Measurements from ENCODE around the gene UGT1A8.
"Not testable (repeated sequence)": the region's sequence is repeated elsewhere in the genome, so short reads cannot be mapped to it uniquely, and the experiment has no call there.

The UGT1A8 gene

DNA sequence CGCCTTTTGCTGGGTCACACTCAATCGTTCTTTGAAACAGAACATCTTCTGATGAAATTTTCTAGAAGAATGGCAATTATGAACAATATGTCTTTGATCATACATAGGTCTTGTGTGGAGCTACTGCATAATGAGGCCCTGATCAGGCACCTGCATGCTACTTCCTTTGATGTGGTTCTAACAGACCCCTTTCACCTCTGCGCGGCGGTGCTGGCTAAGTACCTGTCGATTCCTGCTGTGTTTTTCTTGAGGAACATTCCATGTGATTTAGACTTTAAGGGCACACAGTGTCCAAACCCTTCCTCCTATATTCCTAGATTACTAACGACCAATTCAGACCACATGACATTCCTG is 95.8 kb downstream of the UGT1A8 start:
- no peak for DNase-seq (ENCODE audit: low read depth in 3 of 3, low spot score in 1 of 3)

DNA sequence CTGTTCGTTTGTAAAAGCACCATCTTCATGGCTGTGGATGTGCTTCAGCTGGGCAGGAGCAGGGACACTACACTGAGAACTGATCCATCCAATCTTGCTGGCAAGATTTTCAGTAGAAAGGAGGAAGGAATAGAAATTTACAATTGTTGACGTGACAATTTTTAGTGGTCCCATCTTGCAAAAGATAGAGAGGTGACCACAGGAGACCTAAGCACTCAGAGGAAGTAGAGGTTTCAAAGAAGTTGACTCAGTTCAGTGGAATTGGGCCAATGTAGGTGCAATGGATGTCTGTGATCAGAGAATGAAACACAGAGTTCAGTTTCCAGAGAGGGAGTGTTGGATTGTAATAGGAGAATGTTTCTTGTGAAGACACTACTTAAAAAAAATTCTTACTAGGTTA is 96.7 kb downstream of the UGT1A8 start:
- no peak for DNase-seq (ENCODE audit: low read depth in 3 of 3, low spot score in 1 of 3)

DNA sequence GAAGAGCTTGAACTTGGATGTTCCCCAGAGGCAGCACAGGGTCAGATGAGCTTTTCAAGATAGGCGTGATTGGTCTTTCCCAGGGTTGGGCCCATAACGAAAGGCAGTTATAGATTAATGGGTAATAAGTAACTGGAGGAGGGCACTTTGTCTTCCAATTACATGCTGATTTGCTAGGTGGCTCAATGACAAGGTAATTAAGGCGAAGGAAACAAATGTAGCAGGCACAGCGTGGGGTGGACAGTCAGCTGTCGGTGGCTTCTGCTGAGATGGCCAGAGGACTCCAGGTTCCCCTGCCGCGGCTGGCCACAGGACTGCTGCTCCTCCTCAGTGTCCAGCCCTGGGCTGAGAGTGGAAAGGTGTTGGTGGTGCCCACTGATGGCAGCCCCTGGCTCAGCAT is 101.1 kb downstream of the UGT1A8 start, which contains the start of gene UGT1A4:
Gene UGT1A4, plus strand, starts transcription at position 185 of the 400 bp plus-strand sequence. Its CDS starts 85 bp downstream, at position 270.
- no peak for DNase-seq (ENCODE audit: low read depth in 3 of 3, low spot score in 1 of 3)

GRCh38 chr2:233728723-233729301 is 111.4 kb downstream of the UGT1A8 start, which contains the start of gene UGT1A3:
UGT1A3 (plus strand) TSS chr2:233729042; CDS start chr2:233729127, 85 bp downstream.
- no peak for DNase-seq (ENCODE audit: low read depth in 3 of 3, low spot score in 1 of 3)

- DNase-seq (ENCODE audit: low read depth in 3 of 3, low spot score in 1 of 3), result not testable (repeated sequence)
Measured at GRCh38 chr2:233736868-233737653, 119.6 kb downstream of the UGT1A8 start.

DNA sequence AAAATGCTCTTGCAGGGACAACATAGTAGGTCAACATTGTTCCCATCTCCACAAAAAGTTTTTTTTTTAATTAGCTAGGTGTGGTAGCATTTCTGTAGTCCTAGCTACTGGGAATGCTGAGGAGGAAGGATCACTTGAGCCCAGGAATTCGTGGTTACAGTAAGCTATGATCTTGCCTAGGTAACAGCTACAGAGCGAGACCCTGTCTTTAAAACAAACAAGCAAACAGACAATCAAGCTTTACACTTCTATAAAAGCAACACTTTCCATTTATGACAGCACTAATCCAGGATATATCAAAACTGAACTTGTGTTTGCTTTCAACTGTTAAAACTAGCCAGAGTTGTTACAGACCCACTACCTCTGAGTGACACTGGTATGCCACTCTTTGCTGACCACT is 123.4 kb downstream of the UGT1A8 start:
- DNase-seq (ENCODE audit: low read depth in 3 of 3, low spot score in 1 of 3), result no peak

DNA sequence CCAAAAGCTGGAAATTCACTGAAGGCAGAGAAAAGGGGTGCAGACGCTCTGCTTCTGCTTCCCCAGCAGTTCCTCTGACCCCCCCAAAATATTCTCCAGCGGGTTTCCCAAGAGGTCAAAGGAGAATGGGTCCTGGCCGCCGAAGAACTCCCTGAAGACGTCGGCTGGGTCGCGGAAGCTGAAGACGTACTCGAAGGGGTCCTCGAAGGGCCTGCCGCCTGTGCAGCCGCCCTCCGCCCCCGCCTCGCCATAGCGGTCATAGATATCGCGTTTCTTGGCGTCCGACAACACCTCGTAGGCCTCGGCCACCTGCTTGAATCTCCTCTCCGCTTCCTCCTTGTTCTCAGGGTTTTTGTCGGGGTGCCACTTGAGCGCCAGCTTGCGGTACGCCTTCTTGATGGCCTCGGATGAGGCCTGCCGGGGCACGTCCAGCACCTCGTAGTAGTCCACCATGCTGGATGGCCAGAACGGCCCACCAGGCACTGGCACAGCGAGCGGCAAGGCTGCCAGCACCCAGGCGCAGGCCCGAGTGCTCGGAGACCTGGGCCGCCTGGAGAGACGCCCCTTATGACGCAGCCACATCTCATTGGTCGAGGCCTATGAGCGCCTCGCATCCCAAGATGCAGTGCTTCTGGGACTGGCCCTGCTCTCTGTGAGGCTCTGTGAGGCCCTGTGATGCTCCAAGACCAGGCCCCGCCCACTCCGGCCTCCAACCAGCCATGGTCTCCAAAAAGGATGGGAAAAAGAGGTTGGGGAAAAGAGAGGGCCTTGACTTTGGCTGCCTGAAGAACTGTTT is 126.2 kb downstream of the UGT1A8 start:
- no peak for DNase-seq (ENCODE audit: low read depth in 3 of 3, low spot score in 1 of 3)

- DNase-seq (ENCODE audit: low read depth in 3 of 3, low spot score in 1 of 3), result no peak
Measured at GRCh38 chr2:233745073-233745755, 127.8 kb downstream of the UGT1A8 start.

GRCh38 chr2:233745838-233746237 is 128.4 kb downstream of the UGT1A8 start:
- DNase-seq (ENCODE audit: low read depth in 3 of 3, low spot score in 1 of 3), result not testable (repeated sequence)

- no peak for DNase-seq (ENCODE audit: low read depth in 3 of 3, low spot score in 1 of 3)
Measured at GRCh38 chr2:233746475-233747282, 129.2 kb downstream of the UGT1A8 start.

- no peak for DNase-seq (ENCODE audit: low read depth in 3 of 3, low spot score in 1 of 3)
Measured at GRCh38 chr2:233747283-233747544, 129.8 kb downstream of the UGT1A8 start.

DNA sequence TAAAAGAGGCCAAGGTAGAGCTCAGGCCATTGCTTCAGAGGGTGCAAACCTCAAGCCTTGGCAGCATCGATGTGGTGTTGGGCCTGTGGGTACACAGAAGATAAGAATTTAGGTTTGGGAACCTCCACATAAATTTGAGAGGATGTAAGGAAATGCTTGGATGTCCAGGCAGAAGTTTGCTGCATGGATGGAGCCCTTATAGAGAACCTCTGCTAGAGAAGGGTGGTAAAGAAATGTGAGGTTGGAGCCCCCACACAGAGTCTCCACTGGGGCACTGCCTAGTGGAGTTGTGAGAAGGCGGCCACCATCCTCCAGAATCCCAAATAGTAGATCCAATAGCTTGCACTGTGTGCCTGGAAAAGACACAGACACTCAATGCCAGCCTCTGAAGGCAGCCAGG is 133.3 kb downstream of the UGT1A8 start:
- DNase-seq (ENCODE audit: low read depth in 3 of 3, low spot score in 1 of 3), result not testable (repeated sequence)

GRCh38 chr2:233751212-233752009 is 134.0 kb downstream of the UGT1A8 start:
- DNase-seq (ENCODE audit: low read depth in 3 of 3, low spot score in 1 of 3), result not testable (repeated sequence)

DNA sequence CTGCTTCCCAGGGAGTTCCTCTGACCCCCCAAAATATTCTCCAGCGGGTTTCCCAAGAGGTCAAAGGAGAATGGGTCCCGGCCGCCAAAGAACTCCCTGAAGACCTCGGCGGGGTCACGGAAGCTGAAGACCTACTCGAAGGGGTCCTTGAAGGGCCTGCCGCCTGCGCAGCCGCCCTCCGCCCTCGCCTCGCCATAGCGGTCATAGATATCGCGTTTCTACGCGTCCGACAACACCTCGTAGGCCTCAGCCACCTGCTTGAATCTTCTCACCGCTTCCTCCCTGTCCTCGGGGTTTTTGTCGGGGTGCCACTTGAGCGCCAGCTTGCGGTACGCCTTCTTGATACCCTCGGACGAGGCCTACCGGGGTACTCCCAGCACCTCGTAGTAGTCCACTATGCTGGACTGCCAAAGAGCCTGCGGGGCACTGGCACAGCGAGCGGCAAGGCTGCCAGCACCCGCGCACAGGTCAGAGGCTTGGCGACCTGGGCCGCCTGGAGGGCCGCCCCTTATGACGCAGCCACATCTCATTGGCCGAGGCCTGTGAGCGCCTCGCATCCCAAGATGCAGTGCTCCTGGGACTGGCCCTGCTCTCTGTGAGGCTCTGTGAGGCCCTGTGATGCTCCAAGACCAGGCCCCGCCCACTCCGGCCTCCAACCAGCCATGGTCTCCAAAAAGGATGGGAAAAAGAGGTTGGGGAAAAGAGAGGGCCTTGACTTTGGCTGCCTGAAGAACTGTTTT is 137.6 kb downstream of the UGT1A8 start:
- DNase-seq (ENCODE audit: low read depth in 3 of 3, low spot score in 1 of 3), result no peak

- no peak for DNase-seq (ENCODE audit: low read depth in 3 of 3, low spot score in 1 of 3)
Measured at GRCh38 chr2:233756429-233757081, 139.1 kb downstream of the UGT1A8 start.

DNA sequence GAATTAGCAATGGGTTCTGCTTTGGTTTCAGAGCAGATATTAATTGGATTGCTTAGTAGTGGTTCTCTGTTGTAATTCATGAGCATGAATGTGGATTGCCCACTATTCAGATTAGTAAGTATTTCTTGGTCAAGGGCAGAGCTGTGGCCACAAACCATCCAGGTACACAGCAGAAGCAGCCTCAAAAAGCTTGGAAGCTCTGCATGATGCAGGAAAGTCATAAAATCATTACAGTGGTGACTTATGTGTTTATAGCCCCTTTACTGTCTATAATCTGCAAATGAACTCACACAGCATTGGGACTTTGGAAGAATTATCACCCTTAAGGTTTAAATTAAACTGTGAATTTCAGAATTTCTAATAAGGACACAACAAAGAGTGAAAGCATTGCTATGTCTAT is 140.7 kb downstream of the UGT1A8 start:
- no peak for DNase-seq (ENCODE audit: low read depth in 3 of 3, low spot score in 1 of 3)

GRCh38 chr2:233758849-233759248 is 141.4 kb downstream of the UGT1A8 start:
- no peak for DNase-seq (ENCODE audit: low read depth in 3 of 3, low spot score in 1 of 3)

- DNase-seq (ENCODE audit: low read depth in 3 of 3, low spot score in 1 of 3), result no peak
Measured at GRCh38 chr2:233760043-233760442, 142.6 kb downstream of the UGT1A8 start, which contains the start of gene UGT1A1. UGT1A1 (plus strand) TSS chr2:233760270; CDS start chr2:233760288, 18 bp downstream.
